Epithelial cell of prostate (primary cell): ENCODE data around the gene PLEKHG4.

Experiments
- DNase-seq: peaks from one replicate; pipeline ENCODE4 v3.0.0-alpha.2; 2011; ENCODE audit warnings: low read depth, low spot score
- H3K27ac ChIP-seq: fragments of 450-650 bp; 2 replicates; pipeline ENCODE4 v1.5.1; 2017; ENCODE audit warnings: mild to moderate bottlenecking

The PLEKHG4 gene

GRCh38 chr16:67283826-67284555 is 4.7 kb downstream of the PLEKHG4 start:
- H3K27ac ChIP-seq, result no peak overlapping the region
- DNase-seq, result no peak

DNA sequence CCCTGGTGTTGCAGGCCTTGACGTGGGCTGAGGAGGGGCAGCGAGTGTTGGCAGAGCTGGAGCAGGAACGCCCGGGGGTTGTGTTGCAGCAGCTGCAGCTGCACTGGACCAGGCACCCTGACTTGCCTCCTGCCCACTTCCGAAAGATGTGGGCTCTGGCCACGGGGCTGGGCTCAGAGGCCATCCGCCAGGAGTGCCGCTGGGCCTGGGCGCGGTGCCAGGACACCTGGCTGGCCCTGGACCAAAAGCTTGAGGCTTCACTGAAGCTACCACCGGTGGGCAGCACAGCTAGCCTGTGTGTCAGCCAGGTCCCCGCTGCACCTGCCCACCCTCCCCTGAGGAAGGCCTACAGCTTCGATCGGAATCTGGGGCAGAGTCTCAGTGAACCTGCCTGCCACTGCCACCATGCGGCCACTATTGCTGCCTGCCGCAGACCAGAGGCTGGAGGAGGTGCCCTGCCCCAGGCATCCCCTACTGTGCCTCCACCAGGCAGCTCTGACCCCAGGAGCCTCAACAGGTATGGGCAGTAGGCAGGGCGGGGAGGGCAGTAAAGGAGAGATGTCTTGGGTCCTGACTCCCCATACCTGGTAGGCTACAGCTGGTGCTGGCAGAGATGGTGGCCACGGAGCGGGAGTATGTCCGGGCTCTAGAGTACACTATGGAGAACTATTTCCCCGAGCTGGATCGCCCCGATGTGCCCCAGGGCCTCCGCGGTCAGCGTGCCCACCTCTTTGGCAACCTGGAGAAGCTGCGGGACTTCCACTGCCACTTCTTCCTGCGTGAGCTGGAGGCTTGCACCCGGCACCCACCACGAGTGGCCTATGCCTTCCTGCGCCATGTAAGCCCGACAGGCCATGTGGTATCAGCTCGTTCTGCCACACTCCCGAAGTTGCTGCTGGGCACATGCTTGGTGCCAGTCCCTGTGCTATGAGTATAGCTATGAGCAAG is 5.6 kb downstream of the PLEKHG4 start:
- no peak for DNase-seq
- H3K27ac ChIP-seq, result no peak overlapping the region

- no peak for DNase-seq
- no peak overlapping the region for H3K27ac ChIP-seq
Observed at GRCh38 chr16:67286441-67287235, 7.3 kb downstream of the PLEKHG4 start.

GRCh38 chr16:67287960-67288359 is 8.6 kb downstream of the PLEKHG4 start:
- DNase-seq, result no peak
- no peak overlapping the region for H3K27ac ChIP-seq

- no peak for DNase-seq
- no peak overlapping the region for H3K27ac ChIP-seq
Observed at GRCh38 chr16:67291461-67291860, 12.1 kb downstream of the PLEKHG4 start.

DNA sequence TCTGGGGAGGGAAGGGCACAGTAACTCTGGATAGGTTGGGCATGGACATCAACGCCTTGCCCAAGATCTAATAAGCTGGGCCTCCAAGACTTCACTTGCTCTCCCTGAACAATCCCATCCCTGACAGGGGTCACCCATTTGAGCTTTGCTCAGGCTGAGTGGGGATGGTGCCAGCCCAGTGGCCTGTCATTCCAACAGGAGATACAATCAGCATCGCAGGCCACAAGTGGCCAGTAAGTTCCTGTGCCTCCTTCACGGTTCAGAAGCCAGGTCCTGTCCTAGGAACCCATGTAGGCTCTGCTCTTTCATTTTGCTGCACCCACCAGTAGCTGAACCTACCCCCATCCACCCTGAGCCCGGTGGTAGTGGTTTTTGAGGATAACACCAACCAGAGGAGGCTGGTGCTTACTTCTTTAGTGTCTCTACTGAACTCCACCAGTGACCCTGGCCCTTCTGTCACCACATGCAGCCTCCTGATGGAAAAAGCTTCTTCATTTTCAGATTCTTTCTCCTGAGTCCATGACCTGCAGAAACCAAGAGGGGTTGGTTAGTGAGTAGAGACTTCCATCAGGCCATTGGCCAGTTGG is 14.9 kb downstream of the PLEKHG4 start:
- no peak for DNase-seq
- no peak overlapping the region for H3K27ac ChIP-seq

DNA sequence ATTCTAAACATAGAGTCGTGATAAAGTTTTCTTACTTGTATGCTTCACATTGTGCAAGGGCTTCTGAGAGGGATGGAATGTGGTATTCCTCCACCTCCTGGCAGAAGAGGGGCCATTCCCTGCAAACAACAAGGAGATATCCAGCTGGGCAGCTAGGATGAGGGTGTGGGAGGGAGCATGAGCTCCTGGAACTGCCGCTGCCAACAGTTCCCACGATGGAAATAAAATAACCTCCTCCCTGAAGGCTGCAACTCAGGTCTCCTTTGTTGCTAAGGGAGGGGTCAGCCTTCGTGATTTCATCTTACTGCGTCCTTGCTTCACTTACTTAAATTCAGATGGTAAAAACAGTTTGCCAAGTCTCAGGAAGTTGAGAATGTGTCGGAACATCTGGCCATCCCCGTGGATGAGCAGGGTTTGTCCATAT is 15.6 kb downstream of the PLEKHG4 start:
- no peak for DNase-seq
- H3K27ac ChIP-seq, result no peak overlapping the region

DNA sequence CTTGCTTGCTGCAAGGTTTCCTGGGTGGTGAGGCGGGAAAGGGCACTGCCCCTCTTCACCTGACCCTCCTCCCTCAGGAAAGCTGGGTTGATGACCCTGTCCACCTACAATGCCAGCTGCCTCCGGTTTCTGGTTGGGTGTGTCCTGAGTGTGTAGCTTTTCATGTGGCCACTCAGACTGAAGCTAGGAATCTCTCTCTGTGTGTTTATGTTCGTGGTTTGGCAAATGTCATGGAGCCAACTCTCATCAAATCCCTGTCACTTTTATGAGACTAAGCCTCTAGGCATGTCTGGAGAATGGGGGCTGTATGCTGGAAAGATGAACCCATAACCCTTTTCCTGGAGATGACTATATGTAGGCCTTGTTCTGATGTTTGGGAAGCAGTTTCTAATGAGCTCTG is 17.1 kb downstream of the PLEKHG4 start:
- no peak overlapping the region for H3K27ac ChIP-seq
- no peak for DNase-seq

DNA sequence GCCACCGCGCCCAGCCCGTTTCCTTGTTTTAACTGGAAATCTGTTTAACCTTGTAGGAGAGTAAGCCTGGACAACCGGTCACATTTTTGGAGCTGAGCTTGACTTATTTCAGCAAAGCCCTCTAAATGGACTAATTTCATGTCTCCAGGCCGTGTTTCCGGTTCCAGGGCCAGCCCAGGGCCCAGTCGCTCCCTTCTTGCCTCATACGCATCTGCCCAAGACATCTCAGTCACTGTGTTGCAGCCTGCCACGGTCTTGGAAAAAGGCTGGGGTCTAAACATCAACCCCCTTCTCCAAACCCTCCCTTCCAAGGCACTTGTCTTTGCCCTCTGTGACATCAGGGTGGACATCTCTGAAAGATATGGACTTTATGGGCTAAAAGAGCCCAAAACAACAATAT is 18.9 kb downstream of the PLEKHG4 start:
- H3K27ac ChIP-seq, result no peak overlapping the region
- no peak for DNase-seq

GRCh38 chr16:67299269-67299668 is 19.9 kb downstream of the PLEKHG4 start:
- H3K27ac ChIP-seq, result no peak overlapping the region
- DNase-seq, result no peak

DNA sequence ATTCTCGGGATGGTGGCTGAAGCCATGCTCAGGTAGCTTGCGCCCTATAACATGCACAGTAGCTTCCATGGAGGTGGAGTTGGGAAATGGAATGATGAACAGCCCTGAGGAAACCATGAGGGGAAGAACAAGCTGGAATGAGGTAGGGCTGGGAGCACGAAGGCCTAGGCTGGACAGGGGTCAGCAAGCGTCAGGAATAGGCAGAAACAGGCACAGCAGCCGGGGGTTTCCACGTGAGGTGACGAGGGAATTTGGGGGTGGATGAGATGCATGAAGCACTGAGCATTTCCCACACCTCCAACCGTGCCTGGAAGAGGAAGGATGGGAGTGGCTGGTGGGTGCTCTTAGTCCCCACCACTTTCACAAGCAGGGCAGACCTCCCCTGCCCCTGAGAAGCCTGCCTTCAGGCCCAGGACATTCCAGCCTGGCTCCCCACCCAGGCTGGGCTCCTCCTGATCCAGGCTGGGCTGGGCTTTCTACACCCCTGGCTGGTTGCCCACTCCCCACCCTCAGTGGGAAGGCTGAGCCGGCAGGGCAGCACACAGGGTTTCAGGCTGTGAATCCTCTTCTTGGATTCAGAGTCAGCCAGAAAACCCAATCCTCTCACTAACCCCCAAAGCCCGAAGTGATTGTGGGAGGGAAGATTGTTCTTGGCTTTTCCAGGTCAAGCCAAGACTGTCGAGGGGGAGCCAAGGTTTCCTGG is 21.9 kb downstream of the PLEKHG4 start:
- no peak for DNase-seq

DNA sequence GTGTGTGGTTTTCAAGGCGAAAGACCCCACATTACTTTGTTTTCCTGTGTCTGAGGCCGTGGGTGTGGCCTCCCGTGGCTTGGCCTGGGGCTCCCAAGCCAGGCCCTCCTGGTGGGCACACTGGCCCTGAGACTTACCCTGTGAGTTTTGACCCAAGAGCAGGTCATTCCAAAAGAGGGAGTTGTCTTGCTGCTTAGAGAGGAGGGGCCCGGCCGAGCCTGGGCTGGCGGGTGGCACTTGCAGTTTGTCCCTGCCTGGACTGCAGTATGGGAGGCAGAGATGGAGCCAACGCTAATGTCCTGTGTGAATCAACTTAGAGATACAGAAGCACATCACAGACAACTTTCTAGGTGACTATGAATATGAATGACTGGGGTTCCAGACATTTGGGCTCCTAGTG is 22.7 kb downstream of the PLEKHG4 start:
- no peak overlapping the region for H3K27ac ChIP-seq
- no peak for DNase-seq

More for the DNA sequence above, 21.9 kb downstream of the PLEKHG4 start:
- no peak overlapping the region for H3K27ac ChIP-seq

GRCh38 chr16:67302970-67303369 is 23.6 kb downstream of the PLEKHG4 start:
- DNase-seq, result no peak
- H3K27ac ChIP-seq, result no peak overlapping the region

- no peak for DNase-seq
- H3K27ac ChIP-seq, result no peak overlapping the region
Observed at GRCh38 chr16:67304020-67304419, 24.7 kb downstream of the PLEKHG4 start.

GRCh38 chr16:67305216-67306071 is 26.1 kb downstream of the PLEKHG4 start:
- DNase-seq, result no peak
- no peak overlapping the region for H3K27ac ChIP-seq

DNA sequence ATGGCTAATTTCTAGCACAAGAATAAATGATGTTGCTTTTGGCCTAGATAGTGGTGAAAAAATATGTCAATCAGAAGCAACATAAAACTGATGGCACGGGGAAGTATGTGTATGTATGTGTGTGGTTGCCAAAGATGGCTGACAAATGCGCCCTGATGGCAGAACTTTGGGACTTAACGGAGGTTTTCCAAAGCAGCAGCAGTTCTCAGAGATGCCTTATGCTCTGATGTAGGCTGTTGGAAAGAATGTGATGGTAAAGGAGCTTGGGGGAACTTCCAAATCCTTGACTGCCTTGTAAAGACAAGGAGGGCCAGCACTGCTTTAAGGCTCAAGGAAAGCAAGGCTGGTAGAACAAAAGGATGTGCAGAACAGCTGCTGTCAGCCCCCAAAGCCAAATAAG is 31.2 kb downstream of the PLEKHG4 start:
- no peak overlapping the region for H3K27ac ChIP-seq
- no peak for DNase-seq

DNA sequence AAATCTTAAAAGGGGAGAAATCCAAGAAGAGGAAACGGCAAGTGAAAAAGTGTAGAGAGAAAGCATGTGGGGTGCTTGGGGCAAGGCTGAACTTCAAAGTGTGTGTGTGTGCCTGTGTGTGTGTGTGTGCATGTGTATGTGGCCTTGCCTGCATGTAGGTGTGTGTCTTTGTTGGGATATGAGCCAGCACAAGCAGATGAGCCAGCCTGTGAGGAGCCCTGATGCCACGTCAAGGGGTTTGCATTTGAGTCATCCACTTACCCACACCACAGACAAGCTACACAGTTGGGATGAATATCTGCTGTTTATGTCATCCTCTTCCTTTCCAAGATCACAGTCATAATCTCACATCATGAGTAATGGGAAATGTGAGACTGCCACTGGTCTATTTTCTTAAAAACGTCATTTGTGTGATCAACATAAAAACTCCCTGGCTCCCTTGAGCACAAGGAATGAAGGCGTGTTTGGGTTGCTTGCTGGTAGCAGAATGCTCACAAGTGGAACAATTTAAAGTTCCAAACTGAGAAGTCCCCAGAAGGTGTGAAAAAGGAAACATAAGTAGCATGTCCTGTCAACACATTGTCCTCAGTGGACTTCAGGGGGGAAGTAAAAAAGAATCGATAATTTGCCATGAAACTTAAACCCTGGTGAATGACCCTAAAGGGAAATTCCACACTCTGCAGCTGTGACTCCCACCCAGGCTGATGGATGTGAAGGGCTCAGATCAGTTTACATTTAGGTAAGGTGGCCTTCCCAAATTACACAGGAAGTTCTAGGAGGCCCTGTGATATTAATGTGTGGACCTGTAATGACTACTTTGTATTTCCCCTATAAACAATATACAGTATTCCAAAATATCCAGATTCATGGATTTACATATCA is 32.5 kb downstream of the PLEKHG4 start:
- peak; percentile 100 for DNase-seq
- H3K27ac ChIP-seq, result peak overlapping the region; percentile 78

GRCh38 chr16:67312719-67313118 is 33.4 kb downstream of the PLEKHG4 start:
- peak overlapping the region; percentile 78 for H3K27ac ChIP-seq
- no peak for DNase-seq
